ENCODE measurements around the gene WNT5B. TPM values are rescaled to one million over a fixed set of nuclear protein-coding genes. Genes with fewer than 3 reads are reported as not detected.
A peak's percentile ranks its signal among the peaks of the same experiment; 100 is the strongest.

WNT5B gene
- total and polyA plus RNA-seq, 2 of the 4 experiments (the other 2 are of a cell fraction) = 83.7 to 102 TPM

DNA sequence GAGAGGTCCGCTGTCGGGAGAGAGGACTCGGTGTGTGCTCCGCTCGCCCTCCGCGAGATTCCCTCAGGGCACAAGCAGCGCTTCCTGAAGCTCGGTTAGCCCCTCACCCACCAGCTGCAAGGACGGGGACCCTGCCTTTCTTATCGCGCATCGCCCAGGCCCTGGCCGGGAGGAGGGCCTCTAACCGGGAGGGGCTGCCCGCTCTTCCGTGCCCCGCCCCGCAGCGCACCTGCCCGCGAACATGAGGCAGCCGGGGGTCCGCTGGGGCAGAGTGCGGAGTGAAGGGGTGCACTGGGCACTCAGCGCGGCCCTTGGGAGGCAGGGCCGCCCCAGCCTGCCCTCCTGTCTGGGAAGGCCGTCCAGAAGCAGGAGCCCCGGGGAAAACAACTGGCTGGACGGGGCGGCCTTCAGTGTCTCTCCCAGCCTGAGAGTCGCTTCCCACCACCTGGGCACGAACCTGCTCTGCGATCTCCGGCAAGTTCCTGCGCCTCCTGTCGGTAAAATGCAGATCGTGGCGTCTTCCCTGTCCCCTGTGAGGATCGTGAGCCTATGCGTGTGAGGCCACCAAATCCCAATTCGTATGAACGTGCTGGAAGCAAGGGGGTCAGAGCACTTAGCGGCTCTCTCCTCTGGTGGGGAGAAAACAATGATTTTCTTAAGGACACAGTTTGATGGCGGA lies 33.9 kb downstream of the WNT5B start:
- intact Hi-C loops (cut with micrococcal nuclease) = no loop called here
- Histone ChIP-seq H3K4me1 (ENCODE audit: control insufficient read depth, insufficient read depth, low read length) (peaks cover 4% of the 10 kb centered on the region; the same call in 1 of the 2 replicates), H3K79me1 (ENCODE audit: low read depth in 1 of 2, low read length in 2 of 2) (no peaks in the 10 kb centered on the region), H4K20me1 (ENCODE audit: insufficient read depth, low read length) (no peaks in the 10 kb centered on the region; the same call in 1 of the 2 replicates), H4K8ac (ENCODE audit: low read depth in 2 of 2, low read length in 2 of 2) (no peak overlapping the region; a peak in 1 of 4 replicates), H2BK15ac (ENCODE audit: low read depth, low read length) (no peak overlapping the region), H3K4ac (ENCODE audit: low read depth, low read length) (no peak overlapping the region), H3K4me3 (ENCODE audit: insufficient read depth, low read depth, low read length) (no peak overlapping the region), H2BK20ac (ENCODE audit: low read depth, low read length) (no peak overlapping the region), H4K91ac (ENCODE audit: insufficient read depth, low read depth, low read length) (no peak overlapping the region), H3K36me3 (ENCODE audit: control insufficient read depth, insufficient read depth, low read length) (no peaks in the 10 kb centered on the region), H3K4me2 (ENCODE audit: low read depth, low read length) (no peak overlapping the region), H3K18ac (ENCODE audit: low read depth, low read length) (no peak overlapping the region), H3K23ac (ENCODE audit: low read depth, low read length) (no peak overlapping the region), H3K27ac (ENCODE audit: insufficient read depth, low read length) (no peak overlapping the region), H3K56ac (ENCODE audit: extremely low read depth, insufficient read depth, low read length) (no peak overlapping the region), H3K9me3 (ENCODE audit: control insufficient read depth, insufficient read depth, low read length) (no peaks in the 10 kb centered on the region), H2AFZ (replicated peaks; ENCODE audit: low read length, poor library complexity) (peak overlapping the region; percentile 34), H3K14ac (replicated peaks; ENCODE audit: low read depth, low read length) (no peak overlapping the region), H3K9ac (ENCODE audit: low read depth, low read length) (no peak overlapping the region), H2AK9ac (replicated peaks; ENCODE audit: low read depth, low read length, poor library complexity) (peak overlapping the region; percentile 5), H2AK5ac (ENCODE audit: low read depth, low read length) (no peak overlapping the region), H3K27me3 (ENCODE audit: control insufficient read depth, insufficient read depth, low read length) (no peaks in the 10 kb centered on the region; the same call in 1 of the 2 replicates), H4K5ac (ENCODE audit: low read depth, low read length) (no peak overlapping the region), H3K9me1 (ENCODE audit: insufficient read depth, low read length) (peaks cover 4% of the 10 kb centered on the region; the same call in 1 of the 2 replicates), H2BK5ac (ENCODE audit: low read depth, low read length, poor library complexity, severe bottlenecking) (no peak overlapping the region), H2BK120ac (ENCODE audit: low read depth, low read length) (no peak overlapping the region)
- POLR2A ChIA-PET (ENCODE audit: unreplicated experiment) = no interaction called here
- 22% methylated on average over 23 of the region's 46 CpGs; no CpG with 5 or more reads in 1 of the 2 experiments for WGBS, 2 experiments (ENCODE audit: extremely low coverage in 2 of 2, insufficient read length in 1 of 2)
- TF ChIP-seq RFX5 (IDR thresholded peaks at IDR 0.05; ENCODE audit: low read depth, low read length) (no peak), CTCF (conservative IDR thresholded peaks at IDR 0.05; ENCODE audit: low read depth, low read length) (0 out of 2 replicates have a peak, but pooled peaks have one; percentile 19)
- ATAC-seq (ENCODE audit: low read depth) (no peak), DNase-seq (no peak)
- BruUV-seq (replicated peaks) = no TSS peak
- dilution Hi-C loops (cut with HindIII; ENCODE audit: low sequenced_read_pairs, unreplicated experiment) = no loop called here
- CTCF ChIA-PET = no interaction called here
- in situ Hi-C loops (cut with MboI; ENCODE audit: low sequenced_read_pairs) = loop anchor here (25.0 kb wide), 1 partner anchor 624 kb away; no protein-coding TSS in a partner anchor
